Peyer's patch (tissue), 4 donors: ENCODE measurements around the gene GHRHR.

Experiments
- CTCF ChIP-seq, 6 experiments: fragments of 450-650 bp in 4 of 6; fragments of 200-600 bp in 2 of 6; sonication (generic) in 1 of 6; IDR thresholded peaks; one replicate each; pipeline ENCODE4 v1.5.1; 2017 to 2019; ENCODE audit warnings: antibody characterized with exemption in 6 of 6, mild to moderate bottlenecking in 3 of 6, moderate library complexity in 1 of 6
- POLR2A ChIP-seq, 2 donors: fragments of 450-650 bp; IDR thresholded peaks; one replicate each; pipeline ENCODE4 v1.5.1; 2017; ENCODE audit warnings: antibody characterized with exemption in 2 of 2, mild to moderate bottlenecking in 2 of 2, moderate library complexity in 2 of 2

DNA sequence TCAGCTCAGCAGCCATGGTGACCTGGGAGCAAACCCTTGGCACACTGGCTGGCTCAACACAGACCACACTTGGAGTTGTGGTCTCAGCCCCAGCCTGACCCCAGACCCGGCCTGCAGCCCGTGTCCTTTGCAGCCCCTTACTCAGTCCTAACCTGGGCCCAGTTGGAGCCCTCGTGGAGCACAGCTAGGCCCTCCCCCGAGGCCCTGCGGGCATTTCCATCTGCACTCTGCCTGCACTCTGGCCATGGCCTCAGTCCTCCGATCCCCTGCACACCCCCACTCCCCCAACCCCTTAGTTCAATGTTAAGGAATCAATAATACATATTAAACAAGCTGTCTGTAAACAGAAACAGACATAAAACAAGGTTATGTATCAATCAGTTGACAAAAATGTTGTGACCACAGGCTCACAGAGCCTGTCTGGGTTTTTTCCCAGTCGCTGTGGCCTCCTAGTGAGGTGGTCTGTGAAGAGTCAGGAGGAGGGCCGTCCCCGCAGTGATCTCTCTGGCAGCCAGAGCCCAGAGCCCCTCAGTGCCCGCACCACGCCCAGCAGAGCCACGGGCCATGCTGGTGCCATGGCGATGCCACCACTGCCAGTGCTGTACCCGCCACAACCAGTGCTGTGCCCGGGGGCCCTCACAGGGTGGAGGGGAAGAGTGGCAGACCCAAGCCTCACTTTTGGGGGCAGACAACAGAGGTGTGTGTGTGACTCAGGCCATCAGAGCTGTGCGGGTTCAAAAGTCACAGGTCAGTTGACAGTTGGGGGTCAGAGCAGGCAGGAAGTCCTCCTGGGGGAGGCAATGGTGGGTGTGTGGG lies 25.5 kb downstream of the GHRHR start:
- no peak for TF ChIP-seq CTCF (IDR thresholded peaks at IDR 0.05)
- TF ChIP-seq POLR2A (IDR thresholded peaks at IDR 0.05): no peak
